Raji (cell line): ENCODE measurements around the gene GTPBP6.

Source experiments
- POLR2A ChIP-seq: IDR thresholded peaks from 2 replicates; pipeline ENCODE4 v1.6.1; 2011; ENCODE audit warnings: low read depth, low read length, control low read depth; ENCODE audit not compliant: insufficient read depth

GTPBP6 gene

DNA sequence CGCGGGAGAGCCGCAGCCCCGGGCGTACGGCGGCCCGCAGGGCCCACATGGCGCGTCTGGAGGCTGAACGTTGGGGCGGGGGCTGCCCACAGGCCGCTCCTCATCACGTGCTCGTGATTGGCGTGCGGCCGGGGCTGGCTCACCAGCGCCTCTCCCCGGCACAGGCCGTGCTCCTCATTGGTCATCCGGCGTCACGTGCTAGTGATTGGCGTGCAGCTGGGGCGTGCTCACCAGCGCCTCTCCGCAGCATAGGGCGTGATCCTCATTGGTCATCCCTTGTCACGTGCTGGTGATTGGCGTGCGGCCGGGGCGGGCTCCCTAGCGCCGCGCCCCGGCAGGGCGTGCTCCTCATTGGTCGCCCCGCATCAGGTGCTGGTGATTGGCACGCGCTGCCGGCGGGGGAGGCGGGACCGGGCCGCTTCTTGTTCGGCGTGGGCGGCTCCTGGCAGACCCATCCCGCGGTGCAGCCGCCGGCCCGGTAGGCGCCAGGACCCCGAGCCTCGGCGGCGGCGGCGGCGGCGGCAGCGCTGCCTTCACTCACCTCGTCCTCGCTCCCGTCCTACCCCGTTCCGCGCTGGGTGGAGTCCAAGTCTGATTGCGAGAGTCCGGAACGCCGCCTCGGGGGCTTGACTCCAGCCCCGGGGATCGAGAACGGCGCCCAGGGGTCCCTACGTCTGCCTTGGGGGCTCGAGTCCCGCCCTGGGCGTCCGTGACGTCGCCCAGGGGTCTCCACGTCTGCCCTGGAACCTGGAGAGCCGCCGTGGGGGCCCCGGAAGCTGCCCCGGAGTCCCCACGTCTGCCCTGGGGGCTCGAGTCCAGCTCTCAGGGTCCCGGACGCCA, at the start of gene GTPBP6:
Gene GTPBP6, minus strand, starts transcription at position 58 of the 840 bp plus-strand sequence. Its CDS starts 9 bp downstream, at position 49.
- TF ChIP-seq POLR2A, result peak; percentile 67; the same call in 1 of the 2 replicates

GRCh38 chrX:367866-368265, 49.3 kb upstream of the GTPBP6 start:
- TF ChIP-seq POLR2A, result no peak

DNA sequence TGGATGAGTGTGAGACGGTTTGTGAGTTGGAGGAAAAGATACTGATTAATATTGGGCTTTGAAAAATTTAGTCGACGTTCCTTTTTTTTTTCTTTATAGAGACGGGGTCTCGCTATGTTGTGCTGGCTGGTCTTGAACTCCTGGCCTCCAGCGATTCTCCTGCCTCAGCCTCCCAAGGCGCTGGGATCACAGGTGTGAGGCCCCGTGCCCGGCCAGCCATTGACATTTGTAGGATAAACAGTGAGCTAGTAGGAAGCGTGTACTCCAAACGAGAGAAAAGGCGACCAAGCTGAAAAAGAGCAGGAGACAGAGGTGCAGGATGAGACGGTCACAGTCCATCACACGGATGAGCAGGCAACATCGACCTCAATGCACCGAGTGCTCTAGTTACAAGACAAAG, 48.8 kb upstream of the GTPBP6 start:
- TF ChIP-seq POLR2A, result no peak

GRCh38 chrX:363621-364375, 45.2 kb upstream of the GTPBP6 start:
- TF ChIP-seq POLR2A, result no peak

- TF ChIP-seq POLR2A, result no peak
Observed at GRCh38 chrX:362937-363620, 44.5 kb upstream of the GTPBP6 start.

DNA sequence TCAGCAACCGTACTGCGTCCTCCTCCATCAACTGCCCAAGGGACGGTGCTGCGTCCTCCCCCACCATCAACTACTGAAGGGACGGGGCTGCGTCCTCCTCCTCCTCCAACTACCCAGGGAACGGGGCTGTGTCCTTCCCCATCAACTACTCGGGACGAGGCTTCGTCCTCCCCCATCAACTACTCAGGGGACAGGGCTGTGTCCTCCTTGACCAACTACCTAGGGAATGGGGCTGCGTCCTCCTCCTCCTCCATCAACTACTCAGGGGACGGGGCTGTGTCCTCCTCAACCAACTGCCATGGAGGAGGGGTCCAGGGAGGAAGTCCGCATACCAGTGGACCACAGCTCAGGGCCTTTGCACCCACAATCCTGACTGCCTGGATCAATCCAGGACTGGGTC, 43.8 kb upstream of the GTPBP6 start:
- no peak for TF ChIP-seq POLR2A

- TF ChIP-seq POLR2A, result no peak
Observed at GRCh38 chrX:361231-362145, 42.9 kb upstream of the GTPBP6 start.

DNA sequence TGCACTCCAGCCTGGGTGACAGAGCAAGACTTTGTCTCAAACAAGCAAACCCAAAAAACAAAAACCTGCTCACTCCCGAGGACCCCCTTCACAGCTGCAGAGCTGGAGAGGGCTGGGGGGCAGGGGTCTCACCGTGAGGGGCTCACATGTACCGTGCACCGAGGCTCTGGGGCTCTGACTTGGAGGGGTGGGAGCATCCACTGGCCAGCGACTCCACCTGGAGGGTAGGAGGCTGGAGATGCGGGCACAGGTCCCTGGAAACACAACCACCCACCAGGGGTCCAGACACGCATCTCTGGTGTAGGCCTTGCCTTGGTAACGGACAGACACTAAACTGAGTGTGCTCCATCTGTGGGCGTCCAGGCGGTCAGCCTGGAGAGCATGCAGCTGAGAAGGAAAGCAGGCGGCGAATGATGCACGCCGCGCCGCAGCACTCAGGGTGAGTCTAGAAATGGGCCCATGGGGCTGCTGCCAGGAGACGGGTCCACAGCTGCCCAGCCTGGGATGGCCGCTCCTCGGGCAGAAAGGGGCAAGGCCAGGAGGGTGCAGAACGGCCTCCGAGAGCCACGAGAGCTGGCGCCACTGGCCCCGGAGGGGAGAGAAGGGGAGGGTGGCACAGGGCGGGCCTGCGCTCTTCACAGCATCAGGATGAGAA, 42.0 kb upstream of the GTPBP6 start:
- no peak for TF ChIP-seq POLR2A

- no peak for TF ChIP-seq POLR2A
Observed at GRCh38 chrX:358651-359143, 40.1 kb upstream of the GTPBP6 start.

DNA sequence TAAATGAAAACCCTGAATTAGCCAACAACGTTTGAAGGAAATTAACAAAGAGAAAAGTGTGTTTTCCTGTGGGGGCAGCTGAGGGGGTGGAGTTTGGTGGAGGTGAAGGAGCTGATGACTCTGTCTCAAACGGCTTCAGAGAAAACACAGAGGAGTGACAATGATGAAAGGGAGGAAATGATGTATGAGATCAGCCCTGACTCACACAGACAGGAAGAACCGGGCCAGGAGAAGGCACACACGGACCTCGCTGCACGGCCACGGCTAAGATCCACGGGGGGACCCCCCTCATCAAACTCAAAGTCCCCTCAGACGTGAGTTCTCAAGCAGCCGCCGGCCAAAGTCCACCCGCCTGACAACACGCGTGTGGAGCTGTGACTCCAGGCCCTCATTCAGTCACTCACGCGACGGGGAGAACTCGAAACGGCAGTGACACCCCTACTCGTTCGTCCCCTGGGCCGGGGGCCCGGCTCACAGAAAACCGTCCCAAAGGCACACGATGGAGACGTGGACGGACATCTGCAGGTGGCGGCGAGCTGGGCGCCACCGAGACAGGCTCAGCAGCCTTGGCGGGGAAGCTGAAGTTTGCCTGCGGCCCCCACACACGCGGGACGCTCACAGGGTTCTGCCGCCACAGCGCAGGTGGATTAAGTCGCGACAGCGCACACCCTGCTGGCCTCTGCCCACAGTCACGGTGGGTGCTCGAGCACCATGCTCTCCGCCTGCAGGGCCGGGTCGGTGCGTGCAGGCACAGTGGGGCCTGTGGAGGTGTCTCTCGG, 39.3 kb upstream of the GTPBP6 start:
- TF ChIP-seq POLR2A, result no peak

DNA sequence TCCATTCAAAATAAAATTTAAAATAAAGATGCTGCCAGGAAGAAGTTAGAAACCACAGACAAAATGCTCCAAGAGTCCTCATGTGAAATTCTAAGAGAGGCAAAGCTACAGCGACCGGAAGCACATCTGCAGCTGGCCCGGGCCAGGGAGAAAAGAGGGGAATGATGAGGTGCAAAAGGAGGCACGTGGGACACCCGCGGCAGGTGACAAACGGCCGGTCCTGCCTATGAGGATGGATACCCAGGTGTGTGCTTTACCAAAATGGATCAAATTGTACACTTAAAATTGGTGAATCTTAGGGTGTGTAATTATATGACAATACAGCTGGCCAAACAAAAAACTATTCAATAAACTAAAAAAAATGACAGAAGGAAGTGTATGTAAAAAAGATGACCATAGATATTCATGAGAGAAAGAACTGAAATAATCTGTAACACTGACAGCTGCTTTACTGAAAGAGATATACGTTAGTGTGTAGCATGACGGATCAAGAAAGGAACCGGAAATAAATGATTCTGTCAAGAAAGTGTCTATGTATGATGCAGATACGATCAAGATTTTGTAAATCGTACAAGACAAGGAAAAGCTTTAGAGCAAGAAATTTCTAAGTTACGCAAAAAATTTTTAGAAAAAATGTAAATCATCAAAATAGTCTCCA, 38.6 kb upstream of the GTPBP6 start:
- TF ChIP-seq POLR2A, result no peak

- no peak for TF ChIP-seq POLR2A
Observed at GRCh38 chrX:356385-357034, 37.9 kb upstream of the GTPBP6 start.
